GM12874 (cell line): ENCODE measurements around the gene P3H4.

ENCODE experiments used
- CTCF ChIP-seq: IDR thresholded peaks from 2 replicates; pipeline ENCODE4 v1.5.1; 2011; ENCODE audit warnings: low read depth, mild to moderate bottlenecking, control low read depth, low read length, moderate library complexity; ENCODE audit not compliant: insufficient read depth

The P3H4 gene

GRCh38 chr17:41767324-41768042, 44.3 kb downstream of the P3H4 start:
- no peak for TF ChIP-seq CTCF

GRCh38 chr17:41766135-41766534, 45.6 kb downstream of the P3H4 start:
- no peak for TF ChIP-seq CTCF

GRCh38 chr17:41763327-41763726, 48.4 kb downstream of the P3H4 start:
- no peak for TF ChIP-seq CTCF

- no peak for TF ChIP-seq CTCF
Observed at GRCh38 chr17:41762841-41763240, 48.9 kb downstream of the P3H4 start.

GRCh38 chr17:41762391-41762790, 49.4 kb downstream of the P3H4 start:
- no peak for TF ChIP-seq CTCF

GRCh38 chr17:41760878-41761277, 50.9 kb downstream of the P3H4 start:
- TF ChIP-seq CTCF = no peak

GRCh38 chr17:41758601-41759000, 53.1 kb downstream of the P3H4 start:
- TF ChIP-seq CTCF = no peak
